ENCODE results near the gene BIRC2. TPM values are rescaled to one million over a fixed set of nuclear protein-coding genes. Genes with fewer than 3 reads are reported as not detected.

The BIRC2 gene
- total and polyA plus RNA-seq, 9 of the 15 experiments (the other 6 are each of a cell fraction or from before 2014, with no cell fraction given) = 14.3 to 45.9 (median 20.7) TPM

DNA sequence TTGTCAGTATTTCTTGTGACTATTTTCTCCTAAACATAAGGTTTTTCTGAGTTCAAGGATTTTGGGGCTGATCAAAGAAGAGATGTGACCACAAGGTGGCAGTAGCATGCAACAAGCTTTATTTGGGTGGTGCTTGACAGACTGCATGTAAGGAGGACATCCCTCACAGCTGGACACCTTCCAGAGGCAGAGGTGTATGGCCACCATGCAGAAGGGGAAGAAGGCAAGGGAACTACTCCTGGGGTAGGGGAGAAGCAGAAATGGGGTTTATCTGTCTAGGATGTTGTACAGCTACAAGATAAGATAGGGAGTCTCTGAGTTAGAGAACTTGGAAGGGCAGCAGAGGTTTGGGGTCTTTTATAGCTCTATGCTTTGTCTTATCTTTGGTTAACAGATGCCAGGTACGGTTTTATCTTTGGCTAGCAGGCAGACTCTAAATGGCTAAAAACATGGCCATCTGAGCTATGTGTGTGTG is 5.1 kb upstream of the BIRC2 start (continued):
- TF ChIP-seq, protein P1, sequence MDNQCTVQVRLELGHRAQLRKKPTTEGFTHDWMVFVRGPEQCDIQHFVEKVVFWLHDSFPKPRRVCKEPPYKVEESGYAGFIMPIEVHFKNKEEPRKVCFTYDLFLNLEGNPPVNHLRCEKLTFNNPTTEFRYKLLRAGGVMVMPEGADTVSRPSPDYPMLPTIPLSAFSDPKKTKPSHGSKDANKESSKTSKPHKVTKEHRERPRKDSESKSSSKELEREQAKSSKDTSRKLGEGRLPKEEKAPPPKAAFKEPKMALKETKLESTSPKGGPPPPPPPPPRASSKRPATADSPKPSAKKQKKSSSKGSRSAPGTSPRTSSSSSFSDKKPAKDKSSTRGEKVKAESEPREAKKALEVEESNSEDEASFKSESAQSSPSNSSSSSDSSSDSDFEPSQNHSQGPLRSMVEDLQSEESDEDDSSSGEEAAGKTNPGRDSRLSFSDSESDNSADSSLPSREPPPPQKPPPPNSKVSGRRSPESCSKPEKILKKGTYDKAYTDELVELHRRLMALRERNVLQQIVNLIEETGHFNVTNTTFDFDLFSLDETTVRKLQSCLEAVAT (IDR thresholded peaks at IDR 0.05) = peak; percentile 77 to 82; a peak in 2 of 4 replicates

DNA sequence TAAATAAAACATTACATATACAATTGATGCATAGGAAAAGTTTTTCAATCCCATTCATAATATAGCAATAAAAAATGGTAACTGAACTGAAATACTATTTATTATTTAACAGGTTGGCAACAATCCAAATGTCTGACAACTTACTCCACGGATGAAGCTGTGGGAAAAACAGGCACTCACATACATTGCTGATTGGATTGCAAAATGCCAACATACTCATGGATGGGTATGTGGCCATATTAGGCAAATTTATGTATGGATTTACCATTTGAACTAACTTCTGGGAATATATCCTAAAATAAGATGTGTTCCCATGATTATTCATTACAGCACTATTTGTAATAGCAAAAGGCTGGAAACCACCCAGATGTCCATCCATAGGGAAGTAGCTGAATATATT is 3.2 kb upstream of the BIRC2 start:
- WGBS (ENCODE audit: insufficient coverage, low coverage, missing lambda C conversion rate) = 39% methylated on average over 1 of the region's 1 CpG
- H3K9me1 ChIP-seq (ENCODE audit: control insufficient read depth, insufficient read depth, low read length) = no peaks in the 10 kb centered on the region
- H4K20me1 ChIP-seq (replicated peaks; ENCODE audit: control insufficient read depth, insufficient read depth, low read length) = no peaks in the 10 kb centered on the region
- in situ Hi-C loops (cut with MboI) (loop anchor here (5.0 kb wide), 2 partner anchors 57 to 153 kb away; no protein-coding TSS in a partner anchor), intact Hi-C loops (cut with micrococcal nuclease) (no loop called here)
- no peak overlapping the region for H2AFZ ChIP-seq (ENCODE audit: low read depth, low read length)
- no peak overlapping the region for H3K4me3 ChIP-seq
- H3K4me2 ChIP-seq (ENCODE audit: insufficient read depth, low read length) = no peak overlapping the region
- ATAC-seq (no peak), FAIRE-seq (no peak), DNase-seq (ENCODE audit: extremely low read depth in 1 of 4, low spot score in 3 of 4) (no peak)
- CTCF ChIA-PET (ENCODE audit: low intra/inter-chr PET ratio) = no interaction called here
- H3K36me3 ChIP-seq (ENCODE audit: control insufficient read depth, insufficient read depth, low read length) = no peaks in the 10 kb centered on the region; the same call in 2 of the 3 replicates
- H3K4me1 ChIP-seq (replicated peaks in 1 of 2; ENCODE audit: control insufficient read depth in 2 of 2, insufficient read depth in 2 of 2, low read length in 2 of 2) = peaks cover 3 to 19% of the 10 kb centered on the region in 2 experiments; a peak in 4 of 5 replicates
- no TSS peak for BruUV-seq (replicated peaks)
- no peaks in the 10 kb centered on the region for H3K9me3 ChIP-seq (replicated peaks; ENCODE audit: control insufficient read depth, insufficient read depth, low read depth, low read length)
- POLR2A ChIA-PET = interaction anchor here (0.6 kb wide), 1 partner anchor 29 kb away, joined by 3 read pairs; no protein-coding TSS in a partner anchor
- H3K9ac ChIP-seq (ENCODE audit: insufficient read depth in 1 of 2, low read depth in 2 of 2, low read length in 2 of 2) = no peak overlapping the region
- no peaks in the 10 kb centered on the region; a peak in 1 of 5 replicates for H3K27me3 ChIP-seq (ENCODE audit: control insufficient read depth in 2 of 2, insufficient read depth in 2 of 2, low read length in 2 of 2)
- TF ChIP-seq, protein P2, sequence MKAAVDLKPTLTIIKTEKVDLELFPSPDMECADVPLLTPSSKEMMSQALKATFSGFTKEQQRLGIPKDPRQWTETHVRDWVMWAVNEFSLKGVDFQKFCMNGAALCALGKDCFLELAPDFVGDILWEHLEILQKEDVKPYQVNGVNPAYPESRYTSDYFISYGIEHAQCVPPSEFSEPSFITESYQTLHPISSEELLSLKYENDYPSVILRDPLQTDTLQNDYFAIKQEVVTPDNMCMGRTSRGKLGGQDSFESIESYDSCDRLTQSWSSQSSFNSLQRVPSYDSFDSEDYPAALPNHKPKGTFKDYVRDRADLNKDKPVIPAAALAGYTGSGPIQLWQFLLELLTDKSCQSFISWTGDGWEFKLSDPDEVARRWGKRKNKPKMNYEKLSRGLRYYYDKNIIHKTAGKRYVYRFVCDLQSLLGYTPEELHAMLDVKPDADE (conservative IDR thresholded peaks at IDR 0.05; ENCODE audit: control insufficient read depth, low read depth, low read length) = no peak
- TF ChIP-seq NFIC (IDR thresholded peaks at IDR 0.05) (peak; percentile 79), PHTF2 (CRISPR knock-in tag; IDR thresholded peaks at IDR 0.05) (no peak), SMAD2 (IDR thresholded peaks at IDR 0.05; ENCODE audit: low read depth, low read length) (no peak), SRF (CRISPR knock-in tag; IDR thresholded peaks at IDR 0.05) (peak in 1 of 2 experiments; percentile 29; a peak in 1 of 4 replicates)
- H3K27ac ChIP-seq (ENCODE audit: extremely low read depth, low read depth, low read length) = no peak overlapping the region
- H3K79me2 ChIP-seq (ENCODE audit: control insufficient read depth, insufficient read depth, low read length) = peaks cover 28% of the 10 kb centered on the region

Measured in K562 (cell line).